SK-N-SH treated with all-trans-retinoic acid at 6 μM for 48 hours (cell line): ENCODE measurements around the gene AKNA.

Source experiments
- ESRRG ChIP-seq: fragments of 250-450 bp; sonication (Bioruptor Pico); IDR thresholded peaks from 2 replicates; pipeline ENCODE4 v1.6.1; 2021; ENCODE audit warnings: mild to moderate bottlenecking
- GLIS3 ChIP-seq: fragments of 250-450 bp; sonication (Bioruptor Pico); IDR thresholded peaks from 2 replicates; pipeline ENCODE4 v1.5.0; 2020; ENCODE audit warnings: mild to moderate bottlenecking, moderate library complexity
- ISL1 ChIP-seq: fragments of 250-450 bp; sonication (Bioruptor Pico); IDR thresholded peaks from 2 replicates; pipeline ENCODE4 v2.1.2; 2022; ENCODE audit warnings: mild to moderate bottlenecking, moderate library complexity
- POU6F1 ChIP-seq: fragments of 250-450 bp; sonication (Bioruptor Pico); IDR thresholded peaks from 2 replicates; pipeline ENCODE4 v1.8.0; 2021; ENCODE audit warnings: low read depth, mild to moderate bottlenecking, moderate library complexity, borderline replicate concordance
- RARB ChIP-seq: fragments of 250-450 bp; sonication (Bioruptor Pico); IDR thresholded peaks from 2 replicates; pipeline ENCODE4 v1.8.0; 2021; ENCODE audit warnings: mild to moderate bottlenecking, moderate library complexity
- TCF4 ChIP-seq: fragments of 250-450 bp; sonication (Bioruptor Pico); IDR thresholded peaks from 2 replicates; pipeline ENCODE4 v1.8.0; 2021; ENCODE audit warnings: mild to moderate bottlenecking, moderate library complexity, borderline replicate concordance
- TOX ChIP-seq: fragments of 250-450 bp; sonication (Bioruptor Pico); IDR thresholded peaks from 2 replicates; pipeline ENCODE4 v1.8.0; 2021; ENCODE audit warnings: mild to moderate bottlenecking, moderate library complexity, borderline replicate concordance
- TSHZ2 ChIP-seq: fragments of 250-450 bp; sonication (Bioruptor Pico); IDR thresholded peaks from 2 replicates; pipeline ENCODE4 v1.5.0; 2020; ENCODE audit warnings: mild to moderate bottlenecking, moderate library complexity
- ZC3H10 ChIP-seq: fragments of 250-450 bp; sonication (Bioruptor Pico); IDR thresholded peaks from 2 replicates; pipeline ENCODE4 v1.5.1; 2021; ENCODE audit warnings: mild to moderate bottlenecking, moderate library complexity
- ZFP30 ChIP-seq: fragments of 450-650 bp; formaldehyde crosslinking; IDR thresholded peaks from 2 replicates; pipeline ENCODE4 v1.5.0; 2022; ENCODE audit warnings: mild to moderate bottlenecking, moderate library complexity
- TF ChIP-seq, protein P1 (sequence below): fragments of 250-450 bp; sonication (Bioruptor Pico); IDR thresholded peaks from 2 replicates; pipeline ENCODE4 v1.5.1; 2021; ENCODE audit warnings: mild to moderate bottlenecking, moderate library complexity
- TF ChIP-seq, protein P2 (sequence below): fragments of 250-450 bp; sonication (Bioruptor Pico); IDR thresholded peaks from 2 replicates; pipeline ENCODE4 v1.8.0; 2020; ENCODE audit warnings: mild to moderate bottlenecking, moderate library complexity, borderline replicate concordance
- TF ChIP-seq, protein P3 (sequence below): fragments of 250-450 bp; sonication (Bioruptor Pico); IDR thresholded peaks from 2 replicates; pipeline ENCODE4 v1.5.1; 2020; ENCODE audit warnings: low read depth, mild to moderate bottlenecking, moderate library complexity

DNA sequence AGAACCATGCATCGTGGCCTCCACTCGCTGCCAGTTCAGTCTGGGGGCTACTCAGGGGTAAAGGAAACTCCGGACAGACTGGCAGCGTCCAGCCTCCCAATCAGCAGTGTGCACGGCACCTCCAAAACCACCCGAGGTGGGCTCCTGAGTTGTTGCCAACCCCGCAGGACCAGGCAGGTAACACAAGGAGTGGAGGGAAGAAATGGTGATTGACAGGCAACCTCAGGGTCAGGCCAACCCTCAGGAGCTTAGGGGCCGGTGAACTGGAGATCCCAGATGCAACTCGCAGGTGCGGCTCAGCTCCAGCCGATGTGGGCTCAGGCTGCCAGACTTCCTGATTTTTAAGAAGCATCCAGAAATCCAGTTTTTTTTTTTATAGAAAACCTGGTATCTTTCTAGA, 37.3 kb upstream of the AKNA start:
- TF ChIP-seq, protein P1, sequence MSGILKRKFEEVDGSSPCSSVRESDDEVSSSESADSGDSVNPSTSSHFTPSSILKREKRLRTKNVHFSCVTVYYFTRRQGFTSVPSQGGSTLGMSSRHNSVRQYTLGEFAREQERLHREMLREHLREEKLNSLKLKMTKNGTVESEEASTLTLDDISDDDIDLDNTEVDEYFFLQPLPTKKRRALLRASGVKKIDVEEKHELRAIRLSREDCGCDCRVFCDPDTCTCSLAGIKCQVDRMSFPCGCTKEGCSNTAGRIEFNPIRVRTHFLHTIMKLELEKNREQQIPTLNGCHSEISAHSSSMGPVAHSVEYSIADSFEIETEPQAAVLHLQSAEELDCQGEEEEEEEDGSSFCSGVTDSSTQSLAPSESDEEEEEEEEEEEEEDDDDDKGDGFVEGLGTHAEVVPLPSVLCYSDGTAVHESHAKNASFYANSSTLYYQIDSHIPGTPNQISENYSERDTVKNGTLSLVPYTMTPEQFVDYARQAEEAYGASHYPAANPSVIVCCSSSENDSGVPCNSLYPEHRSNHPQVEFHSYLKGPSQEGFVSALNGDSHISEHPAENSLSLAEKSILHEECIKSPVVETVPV, result no peak
- no peak for TF ChIP-seq RARB (CRISPR knock-in tag)
- TF ChIP-seq TCF4 (CRISPR knock-in tag), result no peak
- TF ChIP-seq, protein P2, sequence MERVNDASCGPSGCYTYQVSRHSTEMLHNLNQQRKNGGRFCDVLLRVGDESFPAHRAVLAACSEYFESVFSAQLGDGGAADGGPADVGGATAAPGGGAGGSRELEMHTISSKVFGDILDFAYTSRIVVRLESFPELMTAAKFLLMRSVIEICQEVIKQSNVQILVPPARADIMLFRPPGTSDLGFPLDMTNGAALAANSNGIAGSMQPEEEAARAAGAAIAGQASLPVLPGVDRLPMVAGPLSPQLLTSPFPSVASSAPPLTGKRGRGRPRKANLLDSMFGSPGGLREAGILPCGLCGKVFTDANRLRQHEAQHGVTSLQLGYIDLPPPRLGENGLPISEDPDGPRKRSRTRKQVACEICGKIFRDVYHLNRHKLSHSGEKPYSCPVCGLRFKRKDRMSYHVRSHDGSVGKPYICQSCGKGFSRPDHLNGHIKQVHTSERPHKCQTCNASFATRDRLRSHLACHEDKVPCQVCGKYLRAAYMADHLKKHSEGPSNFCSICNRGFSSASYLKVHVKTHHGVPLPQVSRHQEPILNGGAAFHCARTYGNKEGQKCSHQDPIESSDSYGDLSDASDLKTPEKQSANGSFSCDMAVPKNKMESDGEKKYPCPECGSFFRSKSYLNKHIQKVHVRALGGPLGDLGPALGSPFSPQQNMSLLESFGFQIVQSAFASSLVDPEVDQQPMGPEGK, result no peak
- no peak for TF ChIP-seq ISL1 (CRISPR knock-in tag)
- TF ChIP-seq POU6F1 (CRISPR knock-in tag), result no peak
- TF ChIP-seq ESRRG (CRISPR knock-in tag), result no peak
- no peak for TF ChIP-seq TOX (CRISPR knock-in tag)
- no peak for TF ChIP-seq ZFP30
- TF ChIP-seq, protein P3, sequence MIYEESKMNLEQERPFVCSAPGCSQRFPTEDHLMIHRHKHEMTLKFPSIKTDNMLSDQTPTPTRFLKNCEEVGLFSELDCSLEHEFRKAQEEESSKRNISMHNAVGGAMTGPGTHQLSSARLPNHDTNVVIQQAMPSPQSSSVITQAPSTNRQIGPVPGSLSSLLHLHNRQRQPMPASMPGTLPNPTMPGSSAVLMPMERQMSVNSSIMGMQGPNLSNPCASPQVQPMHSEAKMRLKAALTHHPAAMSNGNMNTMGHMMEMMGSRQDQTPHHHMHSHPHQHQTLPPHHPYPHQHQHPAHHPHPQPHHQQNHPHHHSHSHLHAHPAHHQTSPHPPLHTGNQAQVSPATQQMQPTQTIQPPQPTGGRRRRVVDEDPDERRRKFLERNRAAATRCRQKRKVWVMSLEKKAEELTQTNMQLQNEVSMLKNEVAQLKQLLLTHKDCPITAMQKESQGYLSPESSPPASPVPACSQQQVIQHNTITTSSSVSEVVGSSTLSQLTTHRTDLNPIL (CRISPR knock-in tag), result no peak
- no peak for TF ChIP-seq TSHZ2 (CRISPR knock-in tag)
- TF ChIP-seq ZC3H10 (CRISPR knock-in tag), result no peak
- no peak for TF ChIP-seq GLIS3 (CRISPR knock-in tag)
